Measurements from ENCODE around the gene PFDN1. TPM values are rescaled to one million over a fixed set of nuclear protein-coding genes. Genes with fewer than 3 reads are reported as not detected.
A peak's percentile ranks its signal among the peaks of the same experiment; 100 is the strongest.
"Not testable (repeated sequence)": the region's sequence is repeated elsewhere in the genome, so short reads cannot be mapped to it uniquely, and the experiment has no call there.

The PFDN1 gene
- total RNA-seq, result 37.2 TPM

- DNase-seq (ENCODE audit: low read depth in 2 of 3, low spot score in 2 of 3), result peak; percentile 70 to 98 (median 94)
Measured at GRCh38 chr5:140302786-140303639, at the start of gene PFDN1. TSS of gene PFDN1 (minus strand) at chr5:140303101. CDS start at chr5:140303073, 28 bp downstream.

GRCh38 chr5:140351609-140352334 lies 48.9 kb upstream of the PFDN1 start:
- DNase-seq (ENCODE audit: low read depth in 2 of 3, low spot score in 2 of 3), result peak; percentile 57 to 88 (median 64)

GRCh38 chr5:140349244-140349643 lies 46.3 kb upstream of the PFDN1 start:
- no peak for DNase-seq (ENCODE audit: low read depth in 2 of 3, low spot score in 2 of 3)

- no peak for DNase-seq (ENCODE audit: low read depth in 2 of 3, low spot score in 2 of 3)
Measured at GRCh38 chr5:140348104-140348503, 45.2 kb upstream of the PFDN1 start.

- DNase-seq (ENCODE audit: low read depth in 2 of 3, low spot score in 2 of 3), result no peak
Measured at GRCh38 chr5:140347360-140347759, 44.5 kb upstream of the PFDN1 start.

GRCh38 chr5:140346348-140347221 lies 43.7 kb upstream of the PFDN1 start, which contains the start of gene HBEGF:
TSS of gene HBEGF (minus strand) at chr5:140346603. CDS start at chr5:140346328, 275 bp downstream.
- DNase-seq (ENCODE audit: low read depth in 2 of 3, low spot score in 2 of 3), result peak; percentile 21 to 61 (median 45)

- peak in 1 of 3 donors; percentile 38 for DNase-seq (ENCODE audit: low read depth in 2 of 3, low spot score in 2 of 3)
Measured at GRCh38 chr5:140345919-140346347, 43.0 kb upstream of the PFDN1 start.

GRCh38 chr5:140344683-140345423 lies 42.0 kb upstream of the PFDN1 start:
- no peak for DNase-seq (ENCODE audit: low read depth in 2 of 3, low spot score in 2 of 3)

GRCh38 chr5:140343849-140344248 lies 40.9 kb upstream of the PFDN1 start:
- DNase-seq (ENCODE audit: low read depth in 2 of 3, low spot score in 2 of 3), result not testable (repeated sequence)

- DNase-seq (ENCODE audit: low read depth in 2 of 3, low spot score in 2 of 3), result no peak
Measured at GRCh38 chr5:140342896-140343295, 40.0 kb upstream of the PFDN1 start.

GRCh38 chr5:140342287-140342686 lies 39.4 kb upstream of the PFDN1 start:
- DNase-seq (ENCODE audit: low read depth in 2 of 3, low spot score in 2 of 3), result peak in 2 of 3 donors; percentile 41 to 58

- no peak for DNase-seq (ENCODE audit: low read depth in 2 of 3, low spot score in 2 of 3)
Measured at GRCh38 chr5:140341591-140341990, 38.7 kb upstream of the PFDN1 start.

- DNase-seq (ENCODE audit: low read depth in 2 of 3, low spot score in 2 of 3), result no peak
Measured at GRCh38 chr5:140340605-140341121, 37.8 kb upstream of the PFDN1 start.

GRCh38 chr5:140339636-140340035 lies 36.7 kb upstream of the PFDN1 start:
- no peak for DNase-seq (ENCODE audit: low read depth in 2 of 3, low spot score in 2 of 3)

GRCh38 chr5:140338908-140339307 lies 36.0 kb upstream of the PFDN1 start:
- no peak for DNase-seq (ENCODE audit: low read depth in 2 of 3, low spot score in 2 of 3)

- DNase-seq (ENCODE audit: low read depth in 2 of 3, low spot score in 2 of 3), result no peak
Measured at GRCh38 chr5:140338336-140338735, 35.4 kb upstream of the PFDN1 start.

- no peak for DNase-seq (ENCODE audit: low read depth in 2 of 3, low spot score in 2 of 3)
Measured at GRCh38 chr5:140337880-140338279, 35.0 kb upstream of the PFDN1 start.

- DNase-seq (ENCODE audit: low read depth in 2 of 3, low spot score in 2 of 3), result no peak
Measured at GRCh38 chr5:140336388-140336787, 33.5 kb upstream of the PFDN1 start.

GRCh38 chr5:140331638-140332037 lies 28.7 kb upstream of the PFDN1 start:
- no peak for DNase-seq (ENCODE audit: low read depth in 2 of 3, low spot score in 2 of 3)
